GM21381 (cell line): ENCODE data around the gene MINAR2.
A peak's percentile ranks its signal among the peaks of the same experiment; 100 is the strongest.

Source experiments
- ATAC-seq: cut with Tn5 transposase; IDR thresholded peaks from one replicate; pipeline ENCODE4 v1.9.1; 2021; ENCODE audit warnings: mild to moderate bottlenecking, moderate library complexity; ENCODE audit not compliant: unreplicated experiment

MINAR2 gene

GRCh38 chr5:129747572-129748407, at the start of gene MINAR2:
Gene MINAR2, plus strand, starts transcription at chr5:129748094. Its CDS starts 97 bp downstream, at chr5:129748191.
- no peak for ATAC-seq

- no peak for ATAC-seq
These were observed 49.2 kb upstream of the MINAR2 start for GRCh38 chr5:129698661-129699060.

GRCh38 chr5:129716235-129716634, 31.7 kb upstream of the MINAR2 start:
- no peak for ATAC-seq

GRCh38 chr5:129716651-129717050, 31.2 kb upstream of the MINAR2 start:
- no peak for ATAC-seq

GRCh38 chr5:129717751-129718310, 30.1 kb upstream of the MINAR2 start:
- ATAC-seq: no peak

- ATAC-seq: no peak
These were observed 29.3 kb upstream of the MINAR2 start for GRCh38 chr5:129718471-129719090.

GRCh38 chr5:129724222-129724621, 23.7 kb upstream of the MINAR2 start:
- ATAC-seq: no peak

GRCh38 chr5:129724647-129725046, 23.2 kb upstream of the MINAR2 start:
- no peak for ATAC-seq

GRCh38 chr5:129739773-129740172, 8.1 kb upstream of the MINAR2 start:
- ATAC-seq: no peak

- no peak for ATAC-seq
These were observed 4.2 kb upstream of the MINAR2 start for GRCh38 chr5:129743541-129744187.

GRCh38 chr5:129745997-129746396, 1.9 kb upstream of the MINAR2 start:
- ATAC-seq: no peak

- no peak for ATAC-seq
These were observed 1.0 kb upstream of the MINAR2 start for GRCh38 chr5:129746876-129747275.

- no peak for ATAC-seq
These were observed 1.3 kb downstream of the MINAR2 start for GRCh38 chr5:129748913-129749880.

- ATAC-seq: no peak
These were observed 12.9 kb downstream of the MINAR2 start for GRCh38 chr5:129760636-129761325.

- ATAC-seq: no peak
These were observed 15.8 kb downstream of the MINAR2 start for GRCh38 chr5:129763651-129764050.

- ATAC-seq: no peak
These were observed 18.9 kb downstream of the MINAR2 start for GRCh38 chr5:129766798-129767197.

GRCh38 chr5:129767927-129768380, 20.1 kb downstream of the MINAR2 start:
- peak; percentile 86 for ATAC-seq

GRCh38 chr5:129768735-129769134, 20.8 kb downstream of the MINAR2 start:
- ATAC-seq: no peak

GRCh38 chr5:129770024-129770820, 22.3 kb downstream of the MINAR2 start:
- no peak for ATAC-seq
